ENCODE measurements around the gene MNT. TPM values are rescaled to one million over a fixed set of nuclear protein-coding genes. Genes with fewer than 3 reads are reported as not detected.

The MNT gene
- total RNA-seq, 1 experiment from 2014 or later, result 24.4 TPM

GRCh38 chr17:2362881-2363280, 38.0 kb downstream of the MNT start:
- H3K4me3 Mint-ChIP-seq (ENCODE audit: unreplicated experiment), result no peak overlapping the region
- H3K36me3 ChIP-seq (ENCODE audit: control insufficient read depth, insufficient read depth, low read length), result no peaks in the 10 kb centered on the region
- H3K36me3 Mint-ChIP-seq (ENCODE audit: insufficient read depth, unreplicated experiment), result peaks cover 15% of the 10 kb centered on the region
- intact Hi-C loops (cut with micrococcal nuclease; ENCODE audit: unreplicated experiment), result no loop called here
- H3K4me3 ChIP-seq (ENCODE audit: low read depth, low read length), result no peak overlapping the region
- POLR2A ChIA-PET, result no interaction called here
- no peak overlapping the region for H3K27ac Mint-ChIP-seq (ENCODE audit: unreplicated experiment)
- H3K27me3 Mint-ChIP-seq (ENCODE audit: insufficient read depth, unreplicated experiment), result no peaks in the 10 kb centered on the region
- no peaks in the 10 kb centered on the region for H3K4me1 ChIP-seq
- CTCF ChIA-PET, result no interaction called here
- BruUV-seq (replicated peaks), result no TSS peak
- no peak for DNase-seq
- no peaks in the 10 kb centered on the region for H3K9me3 Mint-ChIP-seq (ENCODE audit: unreplicated experiment)
- H3K4me1 Mint-ChIP-seq (ENCODE audit: low read depth, unreplicated experiment), result no peaks in the 10 kb centered on the region
- no peaks in the 10 kb centered on the region for H3K9me3 ChIP-seq
- no peaks in the 10 kb centered on the region for H3K27me3 ChIP-seq (replicated peaks; ENCODE audit: control insufficient read depth, insufficient read depth, low read length)
- no peak for TF ChIP-seq CTCF (IDR thresholded peaks at IDR 0.05; ENCODE audit: insufficient read depth in 1 of 2, low read depth in 1 of 2, low read length in 1 of 2, severe bottlenecking in 1 of 2, unreplicated experiment in 1 of 2)

DNA sequence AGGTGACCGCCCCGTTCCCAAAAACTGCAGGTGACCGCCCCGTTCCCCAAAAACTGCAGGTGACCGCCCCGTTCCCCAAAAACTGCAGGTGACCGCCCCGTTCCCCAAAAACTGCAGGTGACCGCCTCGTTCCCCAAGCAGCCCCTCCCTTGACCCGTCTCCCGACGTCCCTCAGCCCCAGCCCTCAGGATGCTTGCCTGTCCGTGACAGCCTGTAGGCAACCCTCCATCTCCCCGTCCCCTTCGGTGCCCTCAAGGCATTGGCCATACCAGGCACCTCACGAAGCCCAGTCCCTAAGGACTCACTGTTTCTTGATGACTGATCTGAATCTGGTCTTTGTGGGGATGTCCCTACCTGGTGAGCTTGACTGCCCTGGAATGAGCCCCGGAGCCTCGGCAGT, 38.4 kb downstream of the MNT start:
- ChIA-PET POLR2A (no interaction called here), CTCF (no interaction called here)
- TF ChIP-seq CTCF (IDR thresholded peaks at IDR 0.05; ENCODE audit: insufficient read depth in 1 of 2, low read depth in 1 of 2, low read length in 1 of 2, severe bottlenecking in 1 of 2, unreplicated experiment in 1 of 2), result no peak
- Mint-ChIP-seq H3K36me3 (ENCODE audit: insufficient read depth, unreplicated experiment) (peaks cover 12% of the 10 kb centered on the region), H3K4me3 (ENCODE audit: unreplicated experiment) (no peak overlapping the region), H3K27ac (ENCODE audit: unreplicated experiment) (no peak overlapping the region), H3K9me3 (ENCODE audit: unreplicated experiment) (no peaks in the 10 kb centered on the region), H3K4me1 (ENCODE audit: low read depth, unreplicated experiment) (no peaks in the 10 kb centered on the region), H3K27me3 (ENCODE audit: insufficient read depth, unreplicated experiment) (no peaks in the 10 kb centered on the region)
- intact Hi-C loops (cut with micrococcal nuclease; ENCODE audit: unreplicated experiment), result no loop called here
- H3K4me1 ChIP-seq, result no peaks in the 10 kb centered on the region
- DNase-seq, result no peak
- H3K27me3 ChIP-seq (replicated peaks; ENCODE audit: control insufficient read depth, insufficient read depth, low read length), result no peaks in the 10 kb centered on the region
- H3K4me3 ChIP-seq (ENCODE audit: low read depth, low read length), result no peak overlapping the region
- no peaks in the 10 kb centered on the region for H3K9me3 ChIP-seq
- no TSS peak for BruUV-seq (replicated peaks)
- no peaks in the 10 kb centered on the region for H3K36me3 ChIP-seq (ENCODE audit: control insufficient read depth, insufficient read depth, low read length)

DNA sequence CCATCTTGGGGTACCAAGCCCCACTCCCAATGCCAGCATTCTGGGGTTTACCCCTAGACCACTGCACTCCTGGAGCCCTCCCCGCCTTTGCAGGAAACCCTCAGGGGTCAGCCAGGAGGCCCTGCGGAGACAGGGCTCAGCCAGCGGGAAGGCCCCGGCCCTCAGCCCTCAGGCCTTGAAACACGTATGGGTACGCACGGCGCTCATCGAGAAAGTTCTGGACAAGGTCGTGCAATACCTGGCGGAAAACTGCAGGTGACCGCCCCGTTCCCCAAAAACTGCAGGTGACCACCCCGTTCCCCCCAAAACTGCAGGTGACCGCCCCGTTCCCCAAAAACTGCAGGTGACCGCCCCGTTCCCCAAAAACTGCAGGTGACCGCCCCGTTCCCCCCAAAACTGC, 38.8 kb downstream of the MNT start:
- Histone ChIP-seq H3K4me3 (ENCODE audit: low read depth, low read length) (no peak overlapping the region), H3K27me3 (replicated peaks; ENCODE audit: control insufficient read depth, insufficient read depth, low read length) (no peaks in the 10 kb centered on the region), H3K36me3 (ENCODE audit: control insufficient read depth, insufficient read depth, low read length) (no peaks in the 10 kb centered on the region; the same call in 1 of the 2 replicates), H3K9me3 (no peaks in the 10 kb centered on the region), H3K4me1 (no peaks in the 10 kb centered on the region)
- H3K27me3 Mint-ChIP-seq (ENCODE audit: insufficient read depth, unreplicated experiment), result no peaks in the 10 kb centered on the region
- intact Hi-C loops (cut with micrococcal nuclease; ENCODE audit: unreplicated experiment), result no loop called here
- BruUV-seq (replicated peaks), result no TSS peak
- H3K9me3 Mint-ChIP-seq (ENCODE audit: unreplicated experiment), result no peaks in the 10 kb centered on the region
- CTCF ChIA-PET, result interaction anchor here (0.6 to 0.8 kb wide), 2 partner anchors 9 to 21 kb away, joined by 3 to 4 read pairs; no protein-coding TSS in a partner anchor
- H3K27ac Mint-ChIP-seq (ENCODE audit: unreplicated experiment), result no peak overlapping the region
- peaks cover 12% of the 10 kb centered on the region for H3K36me3 Mint-ChIP-seq (ENCODE audit: insufficient read depth, unreplicated experiment)
- DNase-seq, result no peak
- no peak for TF ChIP-seq CTCF (IDR thresholded peaks at IDR 0.05; ENCODE audit: insufficient read depth in 1 of 2, low read depth in 1 of 2, low read length in 1 of 2, severe bottlenecking in 1 of 2, unreplicated experiment in 1 of 2)
- POLR2A ChIA-PET, result interaction anchor here (0.8 kb wide), 1 partner anchor 9 kb away, joined by 3 read pairs; no protein-coding TSS in a partner anchor
- no peaks in the 10 kb centered on the region for H3K4me1 Mint-ChIP-seq (ENCODE audit: low read depth, unreplicated experiment)
- no peak overlapping the region for H3K4me3 Mint-ChIP-seq (ENCODE audit: unreplicated experiment)

Measured in Caco-2 (cell line).